Neural cell (in vitro differentiated cells): Measurements from ENCODE around the gene TTC34.

Experiments
- CTCF ChIP-seq: fragments of 450-650 bp; IDR thresholded peaks from 2 replicates; pipeline ENCODE4 v1.5.1; 2014; ENCODE audit warnings: antibody characterized with exemption, mild to moderate bottlenecking, moderate library complexity; ENCODE audit not compliant: poor library complexity, severe bottlenecking
- EP300 ChIP-seq: fragments of 450-650 bp; conservative IDR thresholded peaks from 2 replicates; pipeline ENCODE4 v1.6.1; 2014; ENCODE audit warnings: antibody characterized with exemption, mild to moderate bottlenecking, moderate library complexity; ENCODE audit not compliant: poor library complexity, severe bottlenecking
- EZH2 ChIP-seq: fragments of 200-600, 300-800 bp; shearing (Covaris generic), sonication (generic); IDR thresholded peaks from 2 replicates; pipeline ENCODE4 v1.6.1; 2014; ENCODE audit warnings: antibody characterized with exemption, low read length, borderline replicate concordance, mild to moderate bottlenecking; ENCODE audit not compliant: insufficient read depth, poor library complexity, severe bottlenecking
- POLR2AphosphoS5 ChIP-seq: IDR thresholded peaks from 2 replicates; pipeline ENCODE4 v1.6.1; 2012
- RAD21 ChIP-seq: fragments of 450-650 bp; conservative IDR thresholded peaks from 2 replicates; pipeline ENCODE4 v1.6.1; 2014; ENCODE audit warnings: antibody characterized with exemption, mild to moderate bottlenecking, moderate library complexity
- SMC3 ChIP-seq: fragments of 450-650 bp; conservative IDR thresholded peaks from 2 replicates; pipeline ENCODE4 v1.6.1; 2014; ENCODE audit warnings: antibody characterized with exemption, mild to moderate bottlenecking, moderate library complexity; ENCODE audit not compliant: poor library complexity
- TAF1 ChIP-seq: IDR thresholded peaks from 2 replicates; pipeline ENCODE4 v1.6.1; 2012; ENCODE audit warnings: low read depth
- TF ChIP-seq, protein P1 (sequence below): IDR thresholded peaks from 2 replicates; pipeline ENCODE4 v1.6.1; 2012; ENCODE audit warnings: borderline replicate concordance

DNA sequence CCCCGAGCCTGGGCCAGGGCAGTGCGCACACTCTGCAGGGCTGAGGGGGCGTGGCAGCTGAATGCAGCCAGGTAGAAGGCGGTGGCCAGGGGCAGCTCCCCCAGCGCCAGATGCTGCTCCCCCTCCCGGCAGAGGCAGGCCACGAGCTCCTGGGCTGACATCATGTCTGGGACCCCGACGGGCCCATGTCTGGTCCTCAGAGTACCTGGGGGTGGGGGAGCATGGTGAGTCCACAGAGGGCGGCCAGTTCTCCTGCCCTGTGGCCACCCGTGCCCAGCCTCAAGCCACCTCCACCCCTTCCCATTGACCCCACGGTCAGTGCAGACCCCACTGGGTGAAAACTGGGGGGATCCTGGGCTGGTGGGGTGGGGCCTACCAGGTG, 838 bp downstream of the TTC34 start:
- TF ChIP-seq CTCF: no peak
- TF ChIP-seq EP300: no peak
- no peak for TF ChIP-seq RAD21
- TF ChIP-seq, protein P1, sequence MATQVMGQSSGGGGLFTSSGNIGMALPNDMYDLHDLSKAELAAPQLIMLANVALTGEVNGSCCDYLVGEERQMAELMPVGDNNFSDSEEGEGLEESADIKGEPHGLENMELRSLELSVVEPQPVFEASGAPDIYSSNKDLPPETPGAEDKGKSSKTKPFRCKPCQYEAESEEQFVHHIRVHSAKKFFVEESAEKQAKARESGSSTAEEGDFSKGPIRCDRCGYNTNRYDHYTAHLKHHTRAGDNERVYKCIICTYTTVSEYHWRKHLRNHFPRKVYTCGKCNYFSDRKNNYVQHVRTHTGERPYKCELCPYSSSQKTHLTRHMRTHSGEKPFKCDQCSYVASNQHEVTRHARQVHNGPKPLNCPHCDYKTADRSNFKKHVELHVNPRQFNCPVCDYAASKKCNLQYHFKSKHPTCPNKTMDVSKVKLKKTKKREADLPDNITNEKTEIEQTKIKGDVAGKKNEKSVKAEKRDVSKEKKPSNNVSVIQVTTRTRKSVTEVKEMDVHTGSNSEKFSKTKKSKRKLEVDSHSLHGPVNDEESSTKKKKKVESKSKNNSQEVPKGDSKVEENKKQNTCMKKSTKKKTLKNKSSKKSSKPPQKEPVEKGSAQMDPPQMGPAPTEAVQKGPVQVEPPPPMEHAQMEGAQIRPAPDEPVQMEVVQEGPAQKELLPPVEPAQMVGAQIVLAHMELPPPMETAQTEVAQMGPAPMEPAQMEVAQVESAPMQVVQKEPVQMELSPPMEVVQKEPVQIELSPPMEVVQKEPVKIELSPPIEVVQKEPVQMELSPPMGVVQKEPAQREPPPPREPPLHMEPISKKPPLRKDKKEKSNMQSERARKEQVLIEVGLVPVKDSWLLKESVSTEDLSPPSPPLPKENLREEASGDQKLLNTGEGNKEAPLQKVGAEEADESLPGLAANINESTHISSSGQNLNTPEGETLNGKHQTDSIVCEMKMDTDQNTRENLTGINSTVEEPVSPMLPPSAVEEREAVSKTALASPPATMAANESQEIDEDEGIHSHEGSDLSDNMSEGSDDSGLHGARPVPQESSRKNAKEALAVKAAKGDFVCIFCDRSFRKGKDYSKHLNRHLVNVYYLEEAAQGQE: no peak
- TF ChIP-seq EZH2: no peak
- no peak for TF ChIP-seq TAF1
- TF ChIP-seq POLR2AphosphoS5: no peak
- TF ChIP-seq SMC3: no peak
